Measurements from ENCODE around the gene NEURL1B. TPM values are rescaled to one million over a fixed set of nuclear protein-coding genes. Genes with fewer than 3 reads are reported as not detected.

The NEURL1B gene
- total RNA-seq, 1 donor from 2014 or later: 1.5 TPM

DNA sequence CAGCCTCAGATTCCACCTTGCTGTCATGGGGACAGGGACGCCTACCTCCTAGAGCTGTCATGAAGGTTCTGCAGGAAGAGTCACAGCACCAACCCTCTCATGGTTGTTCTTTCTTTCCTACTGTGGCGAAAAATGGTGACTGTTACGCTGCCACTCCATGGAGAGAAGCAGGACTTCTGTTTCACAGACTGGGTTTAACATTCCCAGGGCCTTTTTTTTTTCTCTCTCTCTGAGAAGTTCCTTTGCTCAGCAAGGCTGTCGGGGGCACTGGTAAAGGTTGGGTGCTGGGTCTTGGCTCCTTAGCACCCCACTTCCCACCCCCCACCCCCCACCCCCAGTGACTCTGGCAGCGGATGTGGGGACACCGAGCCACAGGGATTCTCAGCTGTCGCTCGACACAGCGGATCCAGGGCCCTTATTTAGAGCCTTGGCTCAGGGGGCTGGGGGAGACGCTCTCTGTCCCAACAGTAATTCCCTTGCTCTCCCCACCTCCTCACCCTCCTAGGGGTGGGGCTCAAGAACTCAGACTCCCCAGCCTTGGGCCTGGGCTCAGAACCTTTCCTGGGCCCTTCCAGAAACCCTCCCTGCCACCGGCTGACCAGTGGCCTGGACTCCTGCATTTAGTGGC lies 95.6 kb downstream of the NEURL1B start:
- peaks cover 54% of the 10 kb centered on the region for H3K4me1 Mint-ChIP-seq (ENCODE audit: unreplicated experiment)
- no peak for DNase-seq (ENCODE audit: extremely low spot score, unreplicated experiment)
- H3K27me3 Mint-ChIP-seq (ENCODE audit: unreplicated experiment): no peaks in the 10 kb centered on the region
- TF ChIP-seq, protein P1, sequence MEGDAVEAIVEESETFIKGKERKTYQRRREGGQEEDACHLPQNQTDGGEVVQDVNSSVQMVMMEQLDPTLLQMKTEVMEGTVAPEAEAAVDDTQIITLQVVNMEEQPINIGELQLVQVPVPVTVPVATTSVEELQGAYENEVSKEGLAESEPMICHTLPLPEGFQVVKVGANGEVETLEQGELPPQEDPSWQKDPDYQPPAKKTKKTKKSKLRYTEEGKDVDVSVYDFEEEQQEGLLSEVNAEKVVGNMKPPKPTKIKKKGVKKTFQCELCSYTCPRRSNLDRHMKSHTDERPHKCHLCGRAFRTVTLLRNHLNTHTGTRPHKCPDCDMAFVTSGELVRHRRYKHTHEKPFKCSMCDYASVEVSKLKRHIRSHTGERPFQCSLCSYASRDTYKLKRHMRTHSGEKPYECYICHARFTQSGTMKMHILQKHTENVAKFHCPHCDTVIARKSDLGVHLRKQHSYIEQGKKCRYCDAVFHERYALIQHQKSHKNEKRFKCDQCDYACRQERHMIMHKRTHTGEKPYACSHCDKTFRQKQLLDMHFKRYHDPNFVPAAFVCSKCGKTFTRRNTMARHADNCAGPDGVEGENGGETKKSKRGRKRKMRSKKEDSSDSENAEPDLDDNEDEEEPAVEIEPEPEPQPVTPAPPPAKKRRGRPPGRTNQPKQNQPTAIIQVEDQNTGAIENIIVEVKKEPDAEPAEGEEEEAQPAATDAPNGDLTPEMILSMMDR (IDR thresholded peaks at IDR 0.05): peak; percentile 19
- no peaks in the 10 kb centered on the region for H3K36me3 Mint-ChIP-seq (ENCODE audit: unreplicated experiment)
- peak overlapping the region; percentile 23 for H3K27ac Mint-ChIP-seq (ENCODE audit: unreplicated experiment)
- no peaks in the 10 kb centered on the region for H3K9me3 Mint-ChIP-seq (ENCODE audit: unreplicated experiment)
- H3K4me3 Mint-ChIP-seq (ENCODE audit: unreplicated experiment): no peak overlapping the region

DNA sequence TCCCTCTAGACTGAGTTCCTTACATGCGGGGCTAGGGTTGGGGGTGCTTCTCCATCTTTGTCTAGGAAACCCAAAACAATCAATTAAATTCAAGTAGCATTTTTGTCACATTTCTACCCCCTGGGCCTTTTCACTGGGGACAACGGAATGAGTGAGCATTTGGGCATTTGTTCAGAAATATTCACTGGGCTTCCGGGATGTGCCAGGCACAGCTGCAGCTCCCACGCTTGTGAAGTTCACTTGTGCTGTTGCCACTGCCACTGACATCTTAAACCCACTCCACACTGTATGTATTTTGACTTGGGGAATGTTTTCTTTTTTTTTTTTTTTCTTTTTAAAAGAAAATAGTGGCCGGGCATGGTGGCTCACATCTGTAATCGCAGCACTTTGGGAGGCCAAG lies 98.3 kb downstream of the NEURL1B start:
- H3K27me3 Mint-ChIP-seq (ENCODE audit: unreplicated experiment): no peaks in the 10 kb centered on the region
- peak overlapping the region; percentile 99 for H3K27ac Mint-ChIP-seq (ENCODE audit: unreplicated experiment)
- peaks cover 40% of the 10 kb centered on the region for H3K4me1 Mint-ChIP-seq (ENCODE audit: unreplicated experiment)
- TF ChIP-seq, protein P1 (IDR thresholded peaks at IDR 0.05): no peak
- DNase-seq (ENCODE audit: extremely low spot score, unreplicated experiment): no peak
- H3K4me3 Mint-ChIP-seq (ENCODE audit: unreplicated experiment): no peak overlapping the region
- H3K36me3 Mint-ChIP-seq (ENCODE audit: unreplicated experiment): no peaks in the 10 kb centered on the region
- no peaks in the 10 kb centered on the region for H3K9me3 Mint-ChIP-seq (ENCODE audit: unreplicated experiment)

DNA sequence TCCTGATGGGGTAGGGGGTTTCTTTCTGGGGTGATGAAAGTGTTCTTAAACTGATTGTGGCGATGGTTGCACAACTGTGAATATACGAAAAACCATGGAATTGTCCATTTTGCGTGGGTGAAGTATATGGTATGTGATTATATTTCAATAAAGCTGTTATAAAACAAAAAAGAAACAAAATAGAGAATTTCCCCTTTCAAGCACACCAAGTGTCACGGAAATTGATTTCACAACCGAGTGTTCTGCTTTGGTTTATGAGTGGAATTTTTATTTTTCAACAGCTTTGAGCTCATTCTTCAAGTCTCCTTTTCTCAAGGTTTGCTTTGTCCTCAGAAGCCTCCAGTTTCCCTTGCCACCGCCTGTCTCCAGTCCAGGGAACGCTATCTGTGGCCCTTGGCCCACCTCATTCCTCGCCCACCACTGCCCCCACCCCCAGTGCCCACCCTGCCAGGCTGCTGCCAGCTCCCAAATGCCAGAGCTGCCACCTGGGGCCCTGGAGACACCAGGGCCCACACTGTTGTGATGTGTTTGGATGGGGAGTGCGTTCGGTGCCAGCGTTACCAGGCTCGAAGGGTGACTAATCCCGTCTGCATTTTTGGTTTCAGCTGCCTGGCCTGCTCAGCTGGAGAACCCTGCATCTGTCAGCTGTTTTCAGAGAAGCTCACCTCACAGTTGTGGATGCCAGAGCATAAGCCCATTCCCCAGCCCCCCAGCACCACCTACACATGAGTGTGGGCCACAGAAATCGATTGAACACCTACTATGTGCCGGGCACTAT lies 99.6 kb downstream of the NEURL1B start:
- H3K4me3 Mint-ChIP-seq (ENCODE audit: unreplicated experiment): no peak overlapping the region
- no peaks in the 10 kb centered on the region for H3K9me3 Mint-ChIP-seq (ENCODE audit: unreplicated experiment)
- DNase-seq (ENCODE audit: extremely low spot score, unreplicated experiment): peak; percentile 94
- peaks cover 32% of the 10 kb centered on the region for H3K4me1 Mint-ChIP-seq (ENCODE audit: unreplicated experiment)
- H3K36me3 Mint-ChIP-seq (ENCODE audit: unreplicated experiment): no peaks in the 10 kb centered on the region
- H3K27ac Mint-ChIP-seq (ENCODE audit: unreplicated experiment): peak overlapping the region; percentile 99
- H3K27me3 Mint-ChIP-seq (ENCODE audit: unreplicated experiment): no peaks in the 10 kb centered on the region
- TF ChIP-seq, protein P1 (IDR thresholded peaks at IDR 0.05): no peak

Small RNA genes within 50 kb of the gene (microRNA-seq; reads per million reads assigned to microRNA genes)
- gene MIR5003 (ENCODE audit: unreplicated experiment): not detected

Other genes starting within 250 kb of the NEURL1B start
- 114 and 125 TPM in 2 replicates for gene SH3PXD2B, start 186.7 kb upstream of the NEURL1B start, total RNA-seq
- gene DUSP1, start 129.9 kb downstream of the NEURL1B start, total RNA-seq: 201 and 250 TPM in 2 replicates
- 174 and 175 TPM in 2 replicates for gene ERGIC1, start 193.0 kb downstream of the NEURL1B start, total RNA-seq

Measured in osteocyte (in vitro differentiated cells).